RKO (cell line): Measurements from ENCODE around the gene PPP1R26.
"Not testable (repeated sequence)": the region's sequence is repeated elsewhere in the genome, so short reads cannot be mapped to it uniquely, and the experiment has no call there.

Experiments
- DNase-seq: peaks from one replicate; pipeline ENCODE4 v3.0.0-alpha.2; 2016; ENCODE audit warnings: low spot score

Gene PPP1R26, protein sequence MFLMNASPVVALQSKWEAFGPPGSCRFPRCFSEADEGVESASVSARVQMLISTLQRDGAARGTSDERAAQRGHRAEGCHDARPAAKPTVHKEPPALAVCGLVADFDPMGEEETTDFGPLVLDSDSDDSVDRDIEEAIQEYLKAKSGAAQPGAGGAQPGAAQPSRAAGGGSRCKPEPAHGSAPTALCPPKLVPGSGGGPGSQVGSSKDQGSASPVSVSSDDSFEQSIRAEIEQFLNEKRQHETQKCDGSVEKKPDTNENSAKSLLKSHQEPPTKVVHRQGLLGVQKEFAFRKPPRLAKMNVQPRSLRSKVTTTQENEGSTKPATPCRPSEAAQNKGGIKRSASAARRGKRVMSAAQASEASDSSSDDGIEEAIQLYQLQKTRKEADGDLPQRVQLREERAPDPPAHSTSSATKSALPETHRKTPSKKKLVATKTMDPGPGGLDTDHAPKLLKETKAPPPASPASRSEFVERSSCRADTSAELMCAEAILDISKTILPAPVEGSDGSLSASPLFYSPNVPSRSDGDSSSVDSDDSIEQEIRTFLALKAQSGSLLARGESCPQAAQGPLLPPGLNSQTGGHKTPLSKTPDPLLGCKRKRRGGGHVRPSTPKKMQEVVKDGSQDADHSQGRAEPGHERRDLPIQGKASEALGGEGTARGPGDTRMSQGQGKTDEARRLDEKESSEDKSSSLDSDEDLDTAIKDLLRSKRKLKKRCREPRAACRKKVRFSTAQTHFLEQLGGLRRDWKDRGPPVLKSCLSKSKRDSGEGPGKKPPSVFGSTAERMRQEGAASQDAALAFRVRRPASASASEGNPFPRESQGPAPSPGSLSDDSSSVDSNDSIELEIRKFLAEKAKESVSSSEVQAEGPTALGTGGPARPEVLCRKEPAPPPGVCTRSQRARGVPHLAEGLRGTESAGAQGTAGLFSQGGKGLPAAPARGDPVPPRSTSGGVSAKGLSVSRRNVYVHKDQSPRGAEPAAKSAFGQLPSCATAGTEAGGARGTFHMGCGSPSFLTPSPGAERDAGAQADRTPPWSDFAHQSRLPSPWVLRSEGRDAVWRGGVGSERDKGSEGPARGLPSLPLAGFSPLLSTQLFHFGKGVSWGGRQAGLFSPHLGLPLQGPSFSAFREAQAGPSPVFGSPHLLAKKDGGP (N-terminal part only)

DNA sequence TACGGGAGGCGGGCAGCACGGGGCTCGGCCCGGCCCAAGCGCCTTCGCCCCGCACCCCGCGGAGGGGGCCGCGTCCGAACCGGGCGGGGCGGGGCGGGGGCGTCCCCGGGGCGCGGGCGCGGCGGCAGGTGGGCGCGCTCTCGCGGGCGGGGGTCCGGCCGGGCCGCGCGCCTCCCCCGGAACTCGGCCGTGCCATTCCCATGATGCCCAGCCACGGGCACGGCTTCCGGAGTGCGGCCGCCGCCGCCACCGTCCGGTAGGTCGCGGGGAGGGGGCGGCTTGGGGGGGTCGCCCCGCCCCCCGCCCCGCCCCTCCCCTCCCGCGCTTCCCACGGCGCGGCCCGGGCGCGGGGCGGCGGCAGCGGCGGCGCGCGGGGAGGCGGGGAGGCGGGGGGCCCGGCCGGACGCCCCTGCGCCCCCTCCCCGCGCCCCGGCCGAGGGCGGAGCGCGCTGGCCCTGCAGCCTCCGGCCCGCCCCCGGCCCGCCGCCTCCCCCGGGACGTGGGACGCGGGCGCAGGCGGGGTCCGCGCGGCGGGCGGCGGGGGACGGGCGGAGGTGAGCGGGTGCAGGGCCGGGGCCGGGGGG lies at the start of gene PPP1R26:
Gene PPP1R26, plus strand, starts transcription at position 314 of the 584 bp plus-strand sequence. CDS start 4,729 bp downstream, outside the sequence.
- peak; percentile 69 for DNase-seq

DNA sequence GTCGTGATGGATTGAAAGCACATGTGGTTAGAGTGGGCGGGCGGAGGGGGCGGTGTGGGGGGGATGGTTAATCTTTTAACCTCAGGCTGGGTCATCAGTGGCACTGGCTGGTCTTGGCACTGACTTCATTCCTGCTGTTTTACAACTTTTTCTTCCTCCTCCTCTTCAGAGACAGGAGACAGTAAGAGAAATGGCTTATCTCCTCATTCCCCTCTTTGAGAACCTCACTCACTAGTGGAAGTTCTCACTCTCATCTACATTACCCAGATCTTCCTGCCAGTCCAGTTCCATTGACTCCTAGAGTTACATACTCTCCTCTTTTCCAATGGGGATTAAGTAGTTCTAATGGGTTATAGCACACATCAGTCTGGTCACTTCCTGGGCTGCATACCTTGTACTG lies 42.3 kb upstream of the PPP1R26 start:
- no peak for DNase-seq

DNA sequence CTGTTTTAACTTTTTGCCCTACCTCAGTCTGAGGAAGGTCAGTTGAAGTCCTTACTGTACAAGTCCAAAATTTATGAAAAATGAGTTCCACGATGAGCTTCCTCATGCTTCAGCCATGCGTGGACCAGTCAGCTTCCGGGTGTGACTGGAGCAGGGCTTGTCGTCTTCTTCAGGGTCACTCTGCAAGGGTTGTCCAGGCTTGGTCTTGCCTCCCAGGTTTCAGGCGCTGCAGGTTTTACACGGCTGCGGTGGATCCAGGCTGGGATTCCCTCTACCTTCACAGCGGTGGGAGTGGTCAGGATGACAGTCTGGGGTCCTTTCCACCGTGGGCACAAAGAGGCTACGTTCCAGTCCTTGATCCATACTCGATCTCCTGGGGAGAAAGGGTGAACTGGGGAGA lies 41.9 kb upstream of the PPP1R26 start:
- DNase-seq: not testable (repeated sequence)

DNA sequence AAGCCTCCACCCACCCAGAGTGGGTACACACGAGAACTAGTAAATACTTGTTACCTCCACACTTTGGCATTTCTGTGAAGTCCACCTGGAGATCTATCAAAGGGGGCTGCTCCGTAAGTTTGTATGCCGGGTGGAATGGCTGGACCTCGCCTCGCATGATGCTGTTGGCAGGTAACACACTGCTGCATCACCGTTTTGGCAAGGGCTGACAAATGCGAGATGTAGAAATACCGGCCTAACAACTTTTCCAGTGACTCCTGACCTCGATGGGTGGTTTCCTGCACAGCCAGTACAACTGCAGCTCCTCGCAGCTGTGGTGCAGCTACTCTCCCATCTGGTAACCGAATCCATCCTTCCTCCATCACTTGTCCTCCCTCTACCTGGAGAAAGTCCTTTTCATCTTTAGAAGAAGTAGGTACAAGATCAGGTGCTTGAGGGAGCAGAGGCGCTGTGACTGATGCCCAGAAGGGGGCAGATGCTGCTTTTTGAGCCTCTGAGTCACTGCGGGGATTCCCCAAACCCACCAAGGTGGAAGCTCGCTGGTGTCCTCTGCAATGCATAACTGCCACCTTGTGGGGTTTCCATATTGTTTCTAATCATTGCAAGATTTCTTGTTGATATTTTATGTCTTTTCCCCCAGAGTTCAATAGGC lies 40.9 kb upstream of the PPP1R26 start:
- DNase-seq: not testable (repeated sequence)

DNA sequence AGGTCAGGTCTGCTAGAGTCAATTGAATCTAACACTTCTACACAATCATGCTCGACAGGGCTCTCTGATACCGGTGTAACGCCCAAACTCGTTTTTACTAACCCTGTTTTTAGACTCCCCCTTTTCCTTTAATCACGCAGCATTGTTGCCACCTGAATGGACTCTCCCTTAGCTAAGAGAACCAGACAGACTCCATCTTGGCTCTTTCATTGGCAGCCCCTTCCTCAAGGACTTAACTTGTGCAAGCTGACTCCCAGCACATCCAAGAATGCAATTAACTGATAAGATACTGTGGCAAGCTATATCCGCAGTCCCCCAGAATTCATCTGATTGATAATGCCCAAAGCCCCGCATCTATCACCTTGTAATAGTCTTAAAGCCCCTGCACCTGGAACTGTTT lies 40.1 kb upstream of the PPP1R26 start:
- DNase-seq: not testable (repeated sequence)

DNA sequence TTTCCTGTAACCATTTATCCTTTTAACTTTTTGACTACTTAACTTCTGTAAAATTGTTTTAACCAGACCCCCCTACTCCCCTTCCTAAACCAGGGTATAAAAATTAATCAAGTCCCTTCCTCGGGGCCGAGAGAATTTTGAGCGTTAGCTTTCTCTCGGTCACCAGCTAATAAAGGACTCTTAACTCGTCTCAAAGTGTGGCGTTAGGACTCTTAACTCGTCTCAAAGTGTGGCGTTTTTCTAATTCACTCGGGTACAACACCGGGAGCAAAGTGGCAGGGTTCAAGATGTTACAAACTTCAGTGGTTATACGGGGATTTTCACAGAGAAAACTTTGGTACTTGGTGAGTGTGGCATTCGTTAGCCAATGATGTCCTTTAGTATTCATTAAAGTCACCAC lies 39.7 kb upstream of the PPP1R26 start:
- DNase-seq: no peak

DNA sequence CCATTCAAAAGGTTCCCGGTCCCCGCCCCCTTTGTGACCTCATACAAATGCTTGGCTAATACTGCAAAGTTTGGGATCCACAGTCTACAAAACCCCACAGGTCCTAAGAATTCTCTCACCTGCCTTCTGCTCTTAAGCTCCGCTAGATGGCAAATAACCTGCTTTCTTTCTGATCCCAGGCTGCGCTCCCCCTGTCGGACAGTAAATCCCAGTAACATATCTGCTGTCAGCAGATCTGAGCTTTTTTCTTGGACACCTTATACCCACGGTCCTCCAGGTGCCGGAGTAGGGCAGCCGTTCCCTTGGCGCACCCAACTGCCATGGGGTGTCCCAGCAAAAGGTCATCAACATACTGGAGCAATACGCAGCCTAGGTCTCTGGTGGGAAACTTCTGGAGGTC lies 39.0 kb upstream of the PPP1R26 start:
- DNase-seq: peak; percentile 76

DNA sequence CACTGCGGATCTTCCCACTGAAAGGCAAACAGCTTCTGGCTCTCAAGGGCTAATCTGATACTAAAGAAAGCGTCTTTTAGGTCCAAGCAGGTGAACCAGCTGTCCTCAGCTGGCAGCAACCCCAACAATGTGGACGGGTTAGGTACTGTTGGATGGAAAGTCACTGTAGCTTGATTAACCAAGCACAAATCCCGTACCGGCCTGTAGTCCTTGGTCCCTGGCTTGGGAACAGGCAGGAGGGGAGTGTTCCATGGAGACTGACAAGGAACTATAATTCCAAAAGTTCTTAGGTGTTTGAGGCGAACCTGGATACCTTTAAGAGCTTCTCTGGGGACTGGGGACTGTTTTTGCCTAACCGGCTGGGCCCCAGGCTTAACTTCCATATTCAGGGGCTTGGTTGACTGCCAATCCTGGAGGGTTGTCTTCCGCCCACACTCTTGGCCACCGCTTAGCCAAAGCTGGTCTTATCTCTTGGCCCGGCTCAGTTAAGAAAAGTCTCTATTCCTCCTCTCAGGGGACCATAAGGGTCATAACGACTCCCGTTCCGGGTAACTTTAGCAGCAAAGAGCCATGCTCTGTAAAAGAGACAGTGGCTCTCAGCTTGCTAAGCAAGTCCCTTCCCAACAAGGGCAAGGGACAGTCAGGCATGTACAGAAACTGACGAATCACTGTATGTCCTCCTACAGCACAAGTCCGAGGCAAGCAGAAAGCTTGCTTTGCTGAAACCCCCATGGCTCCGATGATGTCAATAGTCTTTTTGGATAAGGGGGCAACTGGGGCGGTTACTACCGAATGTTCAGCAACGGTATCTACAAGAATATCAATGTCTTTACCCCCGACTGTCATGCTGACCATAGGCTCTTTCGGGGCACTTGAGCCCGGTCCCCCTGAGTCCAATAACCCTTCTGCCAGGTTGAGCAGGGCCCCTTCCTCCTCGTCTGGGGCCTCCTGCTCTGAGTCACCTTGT lies 38.2 kb upstream of the PPP1R26 start:
- not testable (repeated sequence) for DNase-seq

DNA sequence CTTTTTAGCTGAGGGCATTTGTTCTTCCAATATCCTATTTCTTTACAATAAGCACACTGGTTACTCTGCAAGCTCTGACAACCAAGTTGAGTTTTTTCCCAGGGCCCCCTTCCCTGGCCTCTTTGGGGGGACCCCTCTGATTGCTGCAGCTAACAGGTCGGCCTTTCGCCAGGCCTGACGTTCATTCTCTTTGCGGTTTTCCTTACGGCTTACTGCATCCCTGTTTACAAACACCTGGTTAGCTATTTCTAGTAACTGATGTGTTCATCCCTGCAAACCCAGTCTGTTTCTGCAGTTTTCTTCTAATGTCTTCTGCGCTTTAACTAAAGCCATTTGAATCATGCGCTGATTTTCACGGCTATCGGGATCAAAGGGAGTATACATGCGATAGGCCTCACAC lies 37.5 kb upstream of the PPP1R26 start:
- no peak for DNase-seq

DNA sequence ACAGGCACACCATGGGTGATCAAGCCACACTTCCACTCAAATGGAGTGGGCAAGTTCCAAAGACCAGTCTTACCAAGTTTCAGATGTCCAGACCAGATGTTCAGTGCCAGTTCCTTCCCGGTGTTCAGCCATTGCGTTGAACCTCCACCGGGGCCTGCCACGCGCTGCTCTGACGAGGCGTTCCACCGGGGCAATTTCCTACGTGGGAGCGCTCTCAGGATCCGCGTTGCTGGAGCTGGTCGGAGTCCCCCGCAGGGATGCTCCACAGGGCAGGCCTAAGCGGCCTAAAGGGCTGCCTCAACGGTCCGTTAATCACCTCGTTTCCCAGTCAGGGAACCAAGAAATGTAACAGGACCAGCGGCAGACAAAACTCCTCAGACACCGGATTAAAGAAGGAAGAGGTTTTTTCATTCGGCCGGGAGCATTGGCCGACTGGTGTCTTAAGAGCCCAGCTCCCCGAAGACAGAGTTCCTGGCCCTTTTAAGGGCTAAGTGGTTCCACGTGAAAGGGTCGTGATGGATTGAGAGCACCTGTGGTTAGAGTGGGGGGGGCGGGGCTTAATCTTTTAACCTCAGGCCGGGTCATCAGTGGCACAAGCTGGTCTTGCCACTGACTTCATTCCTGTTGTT lies 35.7 kb upstream of the PPP1R26 start:
- DNase-seq: no peak

DNA sequence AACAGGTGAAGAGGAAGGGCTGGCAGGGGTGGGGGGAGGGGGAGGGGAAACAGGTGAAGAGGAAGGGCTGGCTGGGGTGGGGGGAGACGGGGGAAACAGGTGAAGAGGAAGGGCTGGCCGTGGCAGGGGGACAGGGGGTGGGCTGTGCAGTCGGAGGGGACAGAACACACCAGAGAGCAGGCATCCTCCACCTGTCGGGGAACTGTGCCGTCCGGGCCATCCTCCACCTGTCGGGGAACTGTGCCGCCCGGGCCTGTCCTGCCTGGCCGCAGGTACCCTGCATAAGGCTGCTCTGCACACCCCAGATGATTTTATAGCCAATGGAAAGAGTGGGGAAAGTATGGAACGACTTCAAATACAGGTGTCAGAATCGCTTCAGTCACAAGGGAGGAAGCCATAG lies 32.5 kb upstream of the PPP1R26 start:
- no peak for DNase-seq

DNA sequence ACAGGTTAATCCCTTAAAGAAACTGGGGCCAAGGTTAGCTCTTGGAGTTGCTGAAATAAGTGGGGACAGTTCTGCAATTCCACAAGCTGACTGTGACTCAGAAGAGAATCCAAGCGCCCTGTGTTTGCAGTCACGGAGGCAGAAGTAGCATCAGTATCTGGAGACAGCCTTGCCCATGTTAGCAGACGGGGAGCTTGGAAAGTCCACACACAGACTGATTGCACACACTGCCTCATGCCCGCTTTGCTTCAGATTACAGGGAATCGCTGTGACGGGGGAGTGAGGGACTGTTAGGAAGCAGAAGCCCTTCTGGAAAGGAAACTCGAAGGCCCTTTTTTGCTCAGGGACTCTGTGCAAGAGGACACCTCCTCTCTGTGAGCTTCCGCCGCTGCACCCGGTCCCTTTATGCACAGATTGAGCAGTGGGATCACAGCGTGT lies 30.9 kb upstream of the PPP1R26 start:
- DNase-seq: no peak

DNA sequence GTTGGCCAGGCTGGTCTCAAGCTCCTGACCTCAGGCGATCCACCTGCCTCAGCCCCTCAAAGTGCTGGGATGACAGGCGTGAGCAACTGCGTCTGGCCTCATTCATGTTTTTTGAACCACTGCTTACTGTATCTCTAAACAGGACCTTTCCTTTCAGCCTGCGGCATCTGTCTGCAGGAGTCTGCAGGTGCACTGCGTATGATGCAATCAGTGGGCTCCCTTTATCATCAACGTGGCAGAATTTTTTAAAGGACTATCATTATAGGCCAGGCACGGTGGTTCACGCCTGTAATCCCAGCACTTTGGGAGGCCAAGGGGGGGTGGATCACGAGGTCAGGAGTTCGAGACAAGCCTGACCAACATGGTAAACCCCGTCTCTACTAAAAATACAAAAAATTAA lies 30.1 kb upstream of the PPP1R26 start:
- not testable (repeated sequence) for DNase-seq

DNA sequence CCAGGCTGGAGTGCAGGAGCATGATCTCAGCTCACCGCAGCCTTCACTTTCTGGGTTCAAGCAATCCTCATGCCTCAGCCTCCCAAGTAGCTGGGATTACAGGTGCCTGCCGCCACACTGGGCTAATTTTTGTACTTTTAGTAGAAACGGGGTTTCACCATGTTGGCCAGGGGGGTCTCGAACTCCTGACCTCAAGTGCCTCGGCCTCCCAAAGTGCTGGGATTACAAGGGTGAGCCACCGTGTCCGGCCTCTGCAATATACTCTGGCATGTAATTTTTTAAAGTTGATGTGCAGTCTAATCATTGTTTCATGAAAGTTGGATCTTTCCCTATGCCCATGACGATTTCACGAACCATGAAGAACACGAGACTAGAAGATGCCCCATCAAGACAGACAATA lies 28.6 kb upstream of the PPP1R26 start:
- DNase-seq: no peak

DNA sequence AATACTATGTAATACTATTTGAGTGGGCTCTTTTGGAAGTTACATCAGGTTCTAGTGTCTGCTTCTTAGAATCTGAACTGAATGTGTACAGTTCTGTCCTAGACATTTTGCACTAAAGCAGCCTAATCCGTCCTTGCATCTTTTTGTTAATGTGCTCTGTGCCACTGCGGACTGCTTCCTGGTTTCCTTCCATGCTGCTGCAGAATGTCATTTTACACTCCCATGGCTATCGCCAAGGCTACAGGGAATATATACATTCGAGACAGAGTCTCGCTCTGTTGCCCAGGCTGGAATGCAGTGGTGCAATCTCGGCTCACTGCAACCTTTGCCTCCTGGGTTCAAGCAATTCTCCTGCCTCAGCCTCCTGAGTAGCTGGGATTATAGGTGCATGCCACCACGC lies 27.7 kb upstream of the PPP1R26 start:
- not testable (repeated sequence) for DNase-seq

DNA sequence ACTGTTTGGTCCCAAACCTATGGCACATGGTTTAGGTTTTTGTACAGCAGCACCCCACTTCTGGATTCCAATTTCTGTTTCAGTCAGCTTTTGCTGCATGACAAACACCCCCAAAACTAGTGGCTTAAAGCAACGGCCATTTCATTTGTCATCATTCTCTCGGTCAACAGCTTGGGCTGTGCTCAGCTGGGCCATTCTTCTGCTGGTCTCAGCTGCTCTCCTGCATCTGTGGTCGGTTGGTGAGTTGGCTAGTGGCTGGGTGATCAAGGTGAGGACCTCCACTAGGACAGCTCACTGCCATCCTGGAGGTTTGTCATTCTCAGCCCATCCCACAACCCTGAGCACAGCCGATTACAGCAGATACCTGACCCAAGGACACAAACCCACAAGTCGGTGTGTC lies 24.8 kb upstream of the PPP1R26 start:
- no peak for DNase-seq

DNA sequence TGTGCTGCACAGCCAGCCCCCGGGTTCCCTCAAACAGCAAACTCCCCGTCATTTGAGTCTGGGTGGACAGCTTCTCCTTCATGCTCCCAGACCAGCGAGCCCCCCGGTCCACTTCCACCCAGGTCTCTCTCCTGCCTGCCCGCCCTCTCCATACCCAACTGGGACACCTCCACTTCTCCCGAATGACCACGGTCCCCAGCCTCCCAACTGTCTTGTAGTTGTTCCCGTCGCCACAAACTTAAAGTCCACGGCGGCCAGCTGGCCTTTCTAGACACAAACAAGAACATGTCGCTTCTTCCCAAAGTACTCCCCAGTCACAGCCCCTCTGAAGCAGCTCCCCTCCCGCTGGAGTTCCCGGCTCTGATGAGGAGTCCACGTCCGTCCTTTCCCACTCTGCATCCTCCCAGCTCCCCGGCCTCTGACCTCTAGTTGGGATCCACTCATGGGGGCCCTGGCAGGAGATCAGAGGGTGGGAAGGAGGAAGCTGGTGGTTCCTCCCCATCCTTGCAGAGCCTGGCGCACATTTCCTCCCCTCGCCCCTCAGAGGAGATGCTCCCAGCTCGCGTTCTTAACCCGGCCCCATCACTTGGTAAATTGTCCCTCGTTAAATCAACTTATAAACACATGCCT lies 24.1 kb upstream of the PPP1R26 start:
- no peak for DNase-seq

DNA sequence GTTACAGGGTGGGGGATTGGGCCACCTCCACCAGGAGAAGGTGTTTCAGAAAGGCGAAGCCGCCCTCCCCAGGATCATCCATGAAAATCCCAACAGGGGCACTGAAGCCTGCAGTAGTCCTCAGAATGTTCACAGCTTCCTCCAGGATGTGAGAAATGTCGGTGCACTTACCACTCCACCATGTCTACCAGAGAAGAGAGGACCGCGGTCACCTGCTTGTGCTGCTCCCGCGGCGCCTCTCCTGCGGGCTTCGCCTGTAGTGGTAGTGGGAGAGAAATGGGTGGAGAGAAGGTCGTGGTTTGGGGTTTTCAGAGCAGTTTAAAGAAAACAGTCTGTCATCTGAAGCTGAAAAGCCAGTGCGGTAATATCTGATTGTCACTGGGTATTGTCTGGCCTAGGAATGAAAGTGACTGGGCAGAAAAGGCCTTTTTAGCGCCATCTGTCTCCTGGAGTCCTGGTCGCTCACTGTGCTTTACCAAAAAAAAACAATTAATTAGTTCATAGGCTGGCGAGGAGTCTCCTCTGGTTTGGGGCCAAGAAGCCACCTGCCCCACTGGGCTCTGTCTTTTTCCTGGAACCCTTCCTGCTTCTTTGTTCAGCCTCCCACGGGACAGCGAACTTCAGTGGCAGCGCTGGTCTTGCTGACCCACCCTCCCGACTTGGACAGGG lies 23.0 kb upstream of the PPP1R26 start:
- DNase-seq: no peak

DNA sequence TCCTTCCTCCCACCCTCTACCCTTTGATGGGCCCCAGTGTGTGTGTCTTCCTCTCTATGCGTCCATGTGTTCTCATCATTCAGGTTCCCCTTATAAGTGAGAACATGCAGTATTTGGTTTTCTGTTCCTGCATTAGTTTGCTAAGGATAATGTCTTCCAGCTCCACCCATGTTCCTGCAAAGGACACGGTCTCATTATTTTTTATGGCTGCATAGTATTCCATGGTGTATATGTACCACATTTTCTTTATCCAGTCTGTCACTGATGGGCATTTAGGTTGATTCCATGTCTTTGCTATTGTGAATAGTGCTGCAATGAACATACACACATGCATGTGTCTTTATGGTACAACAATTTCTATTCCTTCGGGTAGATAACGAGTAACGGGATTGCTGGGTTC lies 21.1 kb upstream of the PPP1R26 start:
- not testable (repeated sequence) for DNase-seq
